Neural progenitor cell (in vitro differentiated cells): ENCODE data around the gene FNIP2.

Experiments used
- EZH2 ChIP-seq: fragments of 200-600 bp; sonication (generic); IDR thresholded peaks from 2 replicates; pipeline ENCODE4 v1.6.1; 2017; ENCODE audit warnings: antibody characterized with exemption, mild to moderate bottlenecking, moderate library complexity
- EZH2phosphoT487 ChIP-seq: fragments of 200-600 bp; sonication (generic); IDR thresholded peaks from 2 replicates; pipeline ENCODE4 v1.6.1; 2017; ENCODE audit warnings: antibody characterized with exemption
- TF ChIP-seq, protein P1 (sequence below): fragments of 200-600 bp; sonication (generic); IDR thresholded peaks from 2 replicates; pipeline ENCODE4 v1.5.1; 2017; ENCODE audit warnings: antibody characterized with exemption, mild to moderate bottlenecking

DNA sequence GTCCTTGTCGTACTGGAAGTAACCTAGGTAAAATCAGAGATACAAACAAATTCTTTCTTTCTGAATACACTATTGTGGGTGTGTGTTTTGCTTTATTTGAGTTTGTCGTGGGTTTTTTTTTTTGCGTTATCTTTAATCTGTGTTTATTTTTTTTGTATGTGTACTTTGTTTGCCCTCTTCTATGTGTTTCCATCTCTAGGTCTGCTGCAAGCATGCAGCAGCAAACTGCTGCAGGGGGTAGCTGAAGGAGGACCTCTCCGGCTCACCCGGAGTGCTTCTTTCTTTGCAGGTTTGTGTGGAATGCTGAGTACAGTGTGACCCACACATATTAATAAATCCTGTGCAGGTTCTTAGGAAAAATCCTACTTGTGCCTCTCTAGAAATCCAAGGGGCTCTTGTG lies 64.8 kb downstream of the FNIP2 start:
- TF ChIP-seq, protein P1, sequence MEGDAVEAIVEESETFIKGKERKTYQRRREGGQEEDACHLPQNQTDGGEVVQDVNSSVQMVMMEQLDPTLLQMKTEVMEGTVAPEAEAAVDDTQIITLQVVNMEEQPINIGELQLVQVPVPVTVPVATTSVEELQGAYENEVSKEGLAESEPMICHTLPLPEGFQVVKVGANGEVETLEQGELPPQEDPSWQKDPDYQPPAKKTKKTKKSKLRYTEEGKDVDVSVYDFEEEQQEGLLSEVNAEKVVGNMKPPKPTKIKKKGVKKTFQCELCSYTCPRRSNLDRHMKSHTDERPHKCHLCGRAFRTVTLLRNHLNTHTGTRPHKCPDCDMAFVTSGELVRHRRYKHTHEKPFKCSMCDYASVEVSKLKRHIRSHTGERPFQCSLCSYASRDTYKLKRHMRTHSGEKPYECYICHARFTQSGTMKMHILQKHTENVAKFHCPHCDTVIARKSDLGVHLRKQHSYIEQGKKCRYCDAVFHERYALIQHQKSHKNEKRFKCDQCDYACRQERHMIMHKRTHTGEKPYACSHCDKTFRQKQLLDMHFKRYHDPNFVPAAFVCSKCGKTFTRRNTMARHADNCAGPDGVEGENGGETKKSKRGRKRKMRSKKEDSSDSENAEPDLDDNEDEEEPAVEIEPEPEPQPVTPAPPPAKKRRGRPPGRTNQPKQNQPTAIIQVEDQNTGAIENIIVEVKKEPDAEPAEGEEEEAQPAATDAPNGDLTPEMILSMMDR = no peak
- TF ChIP-seq EZH2 (no peak), EZH2phosphoT487 (no peak)
